ENCODE data around the gene POC1B. TPM values are rescaled to one million over a fixed set of nuclear protein-coding genes. Genes with fewer than 3 reads are reported as not detected.

POC1B gene
- total RNA-seq, 1 experiment from 2014 or later: 14.1 TPM

DNA sequence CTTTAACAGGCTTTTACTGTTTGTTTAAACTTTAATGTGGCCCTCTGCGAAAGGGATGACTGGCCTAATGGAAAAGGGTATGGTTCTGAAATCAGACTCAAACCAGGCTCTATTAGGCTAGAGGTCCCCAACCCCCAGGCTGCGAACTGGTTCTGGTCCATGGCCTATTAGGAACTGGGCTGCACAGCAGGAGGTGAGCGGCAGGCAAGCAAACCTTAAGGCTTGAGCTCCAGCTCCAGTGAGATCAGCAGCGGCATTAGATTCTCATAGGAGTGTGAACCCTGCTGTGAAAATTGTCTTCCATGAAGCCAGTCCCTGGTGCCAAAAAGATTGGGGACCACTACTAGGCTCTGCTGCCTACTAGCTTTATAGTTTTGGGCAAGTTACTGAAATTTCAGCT, 12.3 kb downstream of the POC1B start:
- intact Hi-C loops (cut with micrococcal nuclease; ENCODE audit: unreplicated experiment): no loop called here
- no peaks in the 10 kb centered on the region for H3K36me3 Mint-ChIP-seq (ENCODE audit: insufficient read depth, unreplicated experiment)
- TF ChIP-seq, protein P1, sequence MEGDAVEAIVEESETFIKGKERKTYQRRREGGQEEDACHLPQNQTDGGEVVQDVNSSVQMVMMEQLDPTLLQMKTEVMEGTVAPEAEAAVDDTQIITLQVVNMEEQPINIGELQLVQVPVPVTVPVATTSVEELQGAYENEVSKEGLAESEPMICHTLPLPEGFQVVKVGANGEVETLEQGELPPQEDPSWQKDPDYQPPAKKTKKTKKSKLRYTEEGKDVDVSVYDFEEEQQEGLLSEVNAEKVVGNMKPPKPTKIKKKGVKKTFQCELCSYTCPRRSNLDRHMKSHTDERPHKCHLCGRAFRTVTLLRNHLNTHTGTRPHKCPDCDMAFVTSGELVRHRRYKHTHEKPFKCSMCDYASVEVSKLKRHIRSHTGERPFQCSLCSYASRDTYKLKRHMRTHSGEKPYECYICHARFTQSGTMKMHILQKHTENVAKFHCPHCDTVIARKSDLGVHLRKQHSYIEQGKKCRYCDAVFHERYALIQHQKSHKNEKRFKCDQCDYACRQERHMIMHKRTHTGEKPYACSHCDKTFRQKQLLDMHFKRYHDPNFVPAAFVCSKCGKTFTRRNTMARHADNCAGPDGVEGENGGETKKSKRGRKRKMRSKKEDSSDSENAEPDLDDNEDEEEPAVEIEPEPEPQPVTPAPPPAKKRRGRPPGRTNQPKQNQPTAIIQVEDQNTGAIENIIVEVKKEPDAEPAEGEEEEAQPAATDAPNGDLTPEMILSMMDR (IDR thresholded peaks at IDR 0.05; ENCODE audit: insufficient read depth in 1 of 2, low read depth in 1 of 2, low read length in 1 of 2, severe bottlenecking in 1 of 2, unreplicated experiment in 1 of 2): no peak
- no peaks in the 10 kb centered on the region for H3K9me3 Mint-ChIP-seq (ENCODE audit: unreplicated experiment)
- no peak overlapping the region for H3K27ac Mint-ChIP-seq (ENCODE audit: unreplicated experiment)
- ChIA-PET CTCF (no interaction called here), POLR2A (no interaction called here)
- H3K4me3 Mint-ChIP-seq (ENCODE audit: unreplicated experiment): no peak overlapping the region
- Histone ChIP-seq H3K9me3 (no peaks in the 10 kb centered on the region), H3K36me3 (ENCODE audit: control insufficient read depth, insufficient read depth, low read length) (no peaks in the 10 kb centered on the region), H3K27me3 (replicated peaks; ENCODE audit: control insufficient read depth, insufficient read depth, low read length) (no peaks in the 10 kb centered on the region), H3K4me1 (no peaks in the 10 kb centered on the region), H3K4me3 (ENCODE audit: low read depth, low read length) (no peak overlapping the region)
- H3K4me1 Mint-ChIP-seq (ENCODE audit: low read depth, unreplicated experiment): no peaks in the 10 kb centered on the region
- DNase-seq: no peak
- BruUV-seq (replicated peaks): no TSS peak
- no peaks in the 10 kb centered on the region for H3K27me3 Mint-ChIP-seq (ENCODE audit: insufficient read depth, unreplicated experiment)

DNA sequence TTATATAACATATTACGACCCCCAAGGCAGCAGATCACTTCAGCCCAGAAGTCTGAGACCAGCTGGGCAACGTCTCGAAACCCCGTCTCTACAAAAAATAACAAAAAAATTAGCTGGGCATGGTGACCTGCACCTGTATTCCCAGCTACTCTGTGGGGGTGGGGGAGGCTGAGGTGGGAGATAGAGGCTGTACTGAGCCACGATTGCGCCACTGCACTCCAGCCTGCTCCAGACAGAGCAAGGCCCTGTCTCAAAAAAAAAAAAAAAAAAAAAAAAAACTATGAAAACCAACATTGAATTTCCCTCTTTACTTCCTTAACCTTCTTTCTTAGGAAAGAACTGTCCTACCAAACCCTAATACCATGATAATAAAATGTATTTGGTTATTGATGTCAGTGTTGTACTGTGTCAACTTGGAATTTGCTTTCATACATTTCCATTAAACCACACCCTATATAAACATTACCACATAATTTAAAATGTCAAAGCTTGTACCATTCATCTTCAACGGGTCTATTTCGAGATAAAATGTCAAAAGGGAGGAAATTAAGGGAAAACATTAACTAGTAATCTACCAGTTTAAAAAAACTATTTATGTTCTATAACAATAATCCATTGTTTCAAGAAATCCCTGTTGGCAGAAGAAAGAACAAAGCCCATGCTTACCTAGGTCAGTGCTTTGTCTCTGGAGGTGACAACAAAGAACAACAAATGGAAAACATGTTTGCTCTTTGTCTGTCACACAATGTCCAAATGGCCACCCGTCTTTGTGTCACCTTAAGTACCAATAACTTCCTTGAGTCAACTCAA, 18.6 kb downstream of the POC1B start:
- Mint-ChIP-seq H3K36me3 (ENCODE audit: insufficient read depth, unreplicated experiment) (no peaks in the 10 kb centered on the region), H3K4me1 (ENCODE audit: low read depth, unreplicated experiment) (peaks cover 6% of the 10 kb centered on the region), H3K4me3 (ENCODE audit: unreplicated experiment) (no peak overlapping the region), H3K9me3 (ENCODE audit: unreplicated experiment) (no peaks in the 10 kb centered on the region), H3K27me3 (ENCODE audit: insufficient read depth, unreplicated experiment) (no peaks in the 10 kb centered on the region), H3K27ac (ENCODE audit: unreplicated experiment) (no peak overlapping the region)
- no peak overlapping the region for H3K4me3 ChIP-seq (ENCODE audit: low read depth, low read length)
- POLR2A ChIA-PET: interaction anchor here (0.6 kb wide), 1 partner anchor 522 kb away, joined by 3 read pairs; no protein-coding TSS in a partner anchor
- H3K9me3 ChIP-seq: no peaks in the 10 kb centered on the region
- 0 out of 2 replicates have a peak, but pooled peaks cover 3% of the 10 kb centered on the region for H3K4me1 ChIP-seq
- BruUV-seq (replicated peaks): no TSS peak
- H3K36me3 ChIP-seq (ENCODE audit: control insufficient read depth, insufficient read depth, low read length): no peaks in the 10 kb centered on the region
- peak in 1 of 2 experiments; percentile 51 for DNase-seq
- intact Hi-C loops (cut with micrococcal nuclease; ENCODE audit: unreplicated experiment): loop anchor here (1.0 kb wide), 1 partner anchor 17 kb away; the partner anchor contains the start of gene GALNT4
- TF ChIP-seq, protein P1 (IDR thresholded peaks at IDR 0.05; ENCODE audit: insufficient read depth in 1 of 2, low read depth in 1 of 2, low read length in 1 of 2, severe bottlenecking in 1 of 2, unreplicated experiment in 1 of 2): no peak
- no peaks in the 10 kb centered on the region for H3K27me3 ChIP-seq (replicated peaks; ENCODE audit: control insufficient read depth, insufficient read depth, low read length)
- CTCF ChIA-PET: no interaction called here

DNA sequence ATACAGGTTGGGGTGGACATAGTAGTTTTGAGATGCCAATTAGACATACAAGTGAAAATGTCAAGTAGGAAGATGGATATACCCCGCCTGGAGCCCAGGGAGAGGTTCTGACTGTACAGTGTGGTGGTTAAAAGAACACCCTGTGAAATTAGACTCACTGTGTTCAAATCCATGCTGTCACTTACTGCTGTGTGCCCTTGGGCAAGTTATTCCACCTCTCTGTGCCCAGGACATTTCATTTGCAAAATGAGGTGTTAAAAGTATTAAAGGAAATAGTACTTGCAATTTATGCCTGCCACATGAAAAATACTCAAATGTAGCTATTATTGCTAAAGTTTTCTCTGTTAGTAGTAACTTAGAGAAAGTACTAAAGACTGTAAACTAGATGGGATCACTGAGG, 19.8 kb downstream of the POC1B start:
- H3K36me3 Mint-ChIP-seq (ENCODE audit: insufficient read depth, unreplicated experiment): no peaks in the 10 kb centered on the region
- H3K27me3 Mint-ChIP-seq (ENCODE audit: insufficient read depth, unreplicated experiment): no peaks in the 10 kb centered on the region
- Histone ChIP-seq H3K4me1 (0 out of 2 replicates have a peak, but pooled peaks cover 3% of the 10 kb centered on the region), H3K4me3 (ENCODE audit: low read depth, low read length) (no peak overlapping the region), H3K27me3 (replicated peaks; ENCODE audit: control insufficient read depth, insufficient read depth, low read length) (no peaks in the 10 kb centered on the region), H3K36me3 (ENCODE audit: control insufficient read depth, insufficient read depth, low read length) (no peaks in the 10 kb centered on the region), H3K9me3 (no peaks in the 10 kb centered on the region)
- peaks cover 10% of the 10 kb centered on the region for H3K4me1 Mint-ChIP-seq (ENCODE audit: low read depth, unreplicated experiment)
- H3K4me3 Mint-ChIP-seq (ENCODE audit: unreplicated experiment): no peak overlapping the region
- ChIA-PET CTCF (no interaction called here), POLR2A (no interaction called here)
- TF ChIP-seq, protein P1 (IDR thresholded peaks at IDR 0.05; ENCODE audit: insufficient read depth in 1 of 2, low read depth in 1 of 2, low read length in 1 of 2, severe bottlenecking in 1 of 2, unreplicated experiment in 1 of 2): no peak
- intact Hi-C loops (cut with micrococcal nuclease; ENCODE audit: unreplicated experiment): no loop called here
- no TSS peak for BruUV-seq (replicated peaks)
- peak overlapping the region; percentile 21 for H3K27ac Mint-ChIP-seq (ENCODE audit: unreplicated experiment)
- no peak for DNase-seq
- no peaks in the 10 kb centered on the region for H3K9me3 Mint-ChIP-seq (ENCODE audit: unreplicated experiment)

Data from Caco-2 (cell line).